ENCODE results near the gene SKAP2. TPM values are rescaled to one million over a fixed set of nuclear protein-coding genes. Genes with fewer than 3 reads are reported as not detected.

SKAP2 gene
- total and polyA plus RNA-seq, 2 donors (not counting 1 experiment from before 2014, with no cell fraction given): 17.5 to 25.9 TPM

- no peak for DNase-seq (ENCODE audit: low read depth in 2 of 2)
- H3K27ac ChIP-seq (ENCODE audit: insufficient read depth, low read length): no peak overlapping the region
- no peaks in the 10 kb centered on the region for H3K27me3 ChIP-seq (ENCODE audit: control insufficient read depth, insufficient read depth, low read length)
- TF ChIP-seq CTCF (conservative IDR thresholded peaks at IDR 0.05 in 1 of 2, IDR thresholded peaks at IDR 0.05 in 1 of 2; ENCODE audit: low read depth in 1 of 2, low read length in 2 of 2): no peak
- no peak for TF ChIP-seq EZH2 (IDR thresholded peaks at IDR 0.05; ENCODE audit: low read length, missing control alignments)
- H3K9me3 ChIP-seq (ENCODE audit: control insufficient read depth, insufficient read depth, low read depth, low read length): no peaks in the 10 kb centered on the region
- H3K79me2 ChIP-seq (ENCODE audit: control insufficient read depth, insufficient read depth, low read length): no peaks in the 10 kb centered on the region
- no peaks in the 10 kb centered on the region for H4K20me1 ChIP-seq (ENCODE audit: control insufficient read depth, extremely low read depth, insufficient read depth, low read length)
- H3K4me1 ChIP-seq (ENCODE audit: control insufficient read depth, extremely low read depth, insufficient read depth, low read length): no peaks in the 10 kb centered on the region
- H3K4me3 ChIP-seq (replicated peaks in 1 of 4; ENCODE audit: control extremely low read depth in 1 of 4, insufficient read depth in 1 of 4, low read depth in 3 of 4, low read length in 4 of 4): no peak overlapping the region
- H3K9ac ChIP-seq (ENCODE audit: insufficient read depth, low read length): no peak overlapping the region
- H2AFZ ChIP-seq (ENCODE audit: low read length): no peak overlapping the region
- H3K36me3 ChIP-seq (ENCODE audit: control insufficient read depth, insufficient read depth, low read length): no peaks in the 10 kb centered on the region
- H3K4me2 ChIP-seq (ENCODE audit: extremely low read depth, insufficient read depth, low read length): no peak overlapping the region
Observed at GRCh38 chr7:26787701-26788100, 76.7 kb downstream of the SKAP2 start.

- no peaks in the 10 kb centered on the region for H3K79me2 ChIP-seq (ENCODE audit: control insufficient read depth, insufficient read depth, low read length)
- H4K20me1 ChIP-seq (ENCODE audit: control insufficient read depth, extremely low read depth, insufficient read depth, low read length): no peaks in the 10 kb centered on the region
- H3K4me2 ChIP-seq (ENCODE audit: extremely low read depth, insufficient read depth, low read length): no peak overlapping the region
- H2AFZ ChIP-seq (ENCODE audit: low read length): no peak overlapping the region
- no peak overlapping the region for H3K27ac ChIP-seq (ENCODE audit: insufficient read depth, low read length)
- H3K9me3 ChIP-seq (ENCODE audit: control insufficient read depth, insufficient read depth, low read depth, low read length): no peaks in the 10 kb centered on the region
- H3K27me3 ChIP-seq (ENCODE audit: control insufficient read depth, insufficient read depth, low read length): no peaks in the 10 kb centered on the region
- H3K36me3 ChIP-seq (ENCODE audit: control insufficient read depth, insufficient read depth, low read length): no peaks in the 10 kb centered on the region
- H3K9ac ChIP-seq (ENCODE audit: insufficient read depth, low read length): no peak overlapping the region
- no peak overlapping the region for H3K4me3 ChIP-seq (replicated peaks in 1 of 4; ENCODE audit: control extremely low read depth in 1 of 4, insufficient read depth in 1 of 4, low read depth in 3 of 4, low read length in 4 of 4)
- TF ChIP-seq CTCF (conservative IDR thresholded peaks at IDR 0.05 in 1 of 2, IDR thresholded peaks at IDR 0.05 in 1 of 2; ENCODE audit: low read depth in 1 of 2, low read length in 2 of 2) (no peak), EZH2 (IDR thresholded peaks at IDR 0.05; ENCODE audit: low read length, missing control alignments) (no peak)
- no peak for DNase-seq (ENCODE audit: low read depth in 2 of 2)
- H3K4me1 ChIP-seq (ENCODE audit: control insufficient read depth, extremely low read depth, insufficient read depth, low read length): no peaks in the 10 kb centered on the region
Observed at GRCh38 chr7:26784118-26784517, 80.3 kb downstream of the SKAP2 start.

GRCh38 chr7:26782501-26782900 lies 81.9 kb downstream of the SKAP2 start:
- Histone ChIP-seq H2AFZ (ENCODE audit: low read length) (no peak overlapping the region), H3K4me1 (ENCODE audit: control insufficient read depth, extremely low read depth, insufficient read depth, low read length) (no peaks in the 10 kb centered on the region), H3K79me2 (ENCODE audit: control insufficient read depth, insufficient read depth, low read length) (no peaks in the 10 kb centered on the region), H3K4me3 (replicated peaks in 1 of 4; ENCODE audit: control extremely low read depth in 1 of 4, insufficient read depth in 1 of 4, low read depth in 3 of 4, low read length in 4 of 4) (no peak overlapping the region), H3K9me3 (ENCODE audit: control insufficient read depth, insufficient read depth, low read depth, low read length) (no peaks in the 10 kb centered on the region), H4K20me1 (ENCODE audit: control insufficient read depth, extremely low read depth, insufficient read depth, low read length) (no peaks in the 10 kb centered on the region), H3K9ac (ENCODE audit: insufficient read depth, low read length) (no peak overlapping the region), H3K4me2 (ENCODE audit: extremely low read depth, insufficient read depth, low read length) (no peak overlapping the region), H3K36me3 (ENCODE audit: control insufficient read depth, insufficient read depth, low read length) (no peaks in the 10 kb centered on the region), H3K27me3 (ENCODE audit: control insufficient read depth, insufficient read depth, low read length) (no peaks in the 10 kb centered on the region), H3K27ac (ENCODE audit: insufficient read depth, low read length) (no peak overlapping the region)
- TF ChIP-seq EZH2 (IDR thresholded peaks at IDR 0.05; ENCODE audit: low read length, missing control alignments) (no peak), CTCF (conservative IDR thresholded peaks at IDR 0.05 in 1 of 2, IDR thresholded peaks at IDR 0.05 in 1 of 2; ENCODE audit: low read depth in 1 of 2, low read length in 2 of 2) (no peak)
- no peak for DNase-seq (ENCODE audit: low read depth in 2 of 2)

All from fibroblast of lung (primary cell).